ENCODE measurements around the gene MPRIP.

- no peak for TF ChIP-seq CTCF (IDR thresholded peaks at IDR 0.05; ENCODE audit: poor library complexity, severe bottlenecking)
- TF ChIP-seq REST (IDR thresholded peaks at IDR 0.05; ENCODE audit: borderline replicate concordance), result no peak
- no peak for TF ChIP-seq EP300 (conservative IDR thresholded peaks at IDR 0.05; ENCODE audit: poor library complexity, severe bottlenecking)
- TF ChIP-seq TAF1 (IDR thresholded peaks at IDR 0.05; ENCODE audit: low read depth), result no peak
- TF ChIP-seq POLR2AphosphoS5 (IDR thresholded peaks at IDR 0.05), result no peak
Measured at GRCh38 chr17:17051380-17051779, 9.1 kb downstream of the MPRIP start.
